HG03439 (cell line): ENCODE data around the gene POU2F2.
"Not testable (repeated sequence)": the region's sequence is repeated elsewhere in the genome, so short reads cannot be mapped to it uniquely, and the experiment has no call there.

Source experiments
- ATAC-seq: cut with Tn5 transposase; IDR thresholded peaks from one replicate; pipeline ENCODE4 v1.9.1; 2021; ENCODE audit warnings: mild to moderate bottlenecking, moderate library complexity; ENCODE audit not compliant: unreplicated experiment

The POU2F2 gene

DNA sequence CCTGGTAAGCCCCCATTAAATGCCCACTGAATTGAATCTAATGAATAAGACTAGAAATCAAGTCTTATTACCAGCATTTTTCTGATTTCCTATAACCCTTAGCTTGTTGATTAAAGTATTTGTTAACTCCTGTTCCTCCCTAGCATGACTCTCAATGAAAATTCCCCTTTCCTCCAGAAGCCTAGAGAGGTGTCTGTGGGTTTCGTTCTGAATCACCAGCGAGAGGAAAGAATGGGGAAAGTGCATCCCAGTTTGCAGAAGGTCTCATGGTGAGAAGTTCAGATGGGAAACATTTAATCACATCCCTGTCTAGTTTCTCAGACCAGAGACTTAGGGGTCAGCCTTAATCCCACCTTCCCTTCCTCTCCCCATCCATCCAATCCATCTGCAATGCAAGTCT, 26.9 kb downstream of the POU2F2 start:
- ATAC-seq = no peak

GRCh38 chr19:42102877-42103276, 29.4 kb downstream of the POU2F2 start:
- ATAC-seq = no peak

- not testable (repeated sequence) for ATAC-seq
Observed at GRCh38 chr19:42100241-42100640, 32.0 kb downstream of the POU2F2 start.

GRCh38 chr19:42099336-42099925, 32.8 kb downstream of the POU2F2 start:
- no peak for ATAC-seq

DNA sequence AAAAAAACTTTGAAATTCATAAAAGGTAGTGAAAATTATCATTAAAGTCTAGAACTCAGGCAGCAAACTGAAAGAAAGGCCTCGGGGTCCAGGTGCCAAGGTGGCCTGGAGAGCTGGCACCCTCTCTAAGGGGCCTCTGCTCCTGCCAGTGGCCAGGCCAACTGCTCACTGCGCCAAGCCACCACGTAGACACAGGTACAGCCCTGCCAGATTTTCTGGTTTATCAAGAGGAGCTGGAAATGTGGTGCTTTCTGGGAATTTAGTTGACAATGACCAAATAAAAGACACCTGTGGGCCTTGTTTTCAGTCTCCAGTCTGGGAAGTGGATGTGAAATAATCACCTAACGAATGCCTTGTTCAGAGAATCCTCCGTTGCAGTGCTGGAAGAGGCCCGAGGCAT, 33.5 kb downstream of the POU2F2 start:
- no peak for ATAC-seq

- no peak for ATAC-seq
Observed at GRCh38 chr19:42097461-42097860, 34.8 kb downstream of the POU2F2 start.

GRCh38 chr19:42096255-42096837, 35.9 kb downstream of the POU2F2 start:
- no peak for ATAC-seq

DNA sequence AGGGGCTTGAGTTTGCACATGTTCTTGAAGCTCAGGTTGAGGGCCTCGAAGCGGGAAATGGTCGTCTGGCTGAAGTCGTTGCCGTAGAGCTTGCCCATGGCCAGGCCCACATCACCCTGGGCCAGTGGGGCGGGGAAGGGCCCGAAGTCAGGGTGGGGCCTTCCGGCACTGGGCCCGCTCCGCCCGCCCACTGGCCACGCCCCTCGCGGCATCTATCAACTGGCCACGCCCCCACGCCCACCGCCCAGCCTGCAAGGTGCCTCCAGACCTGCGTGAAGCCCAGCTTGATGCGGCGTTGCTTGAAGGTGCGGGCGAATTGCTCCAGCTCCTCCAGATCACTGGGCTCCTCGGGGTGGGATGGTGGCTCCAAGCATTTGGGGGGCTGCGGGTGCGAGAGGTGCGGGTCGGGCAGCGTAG, 36.4 kb downstream of the POU2F2 start:
- ATAC-seq = no peak

GRCh38 chr19:42095142-42095813, 37.0 kb downstream of the POU2F2 start:
- no peak for ATAC-seq

- ATAC-seq = no peak
Observed at GRCh38 chr19:42093926-42094325, 38.3 kb downstream of the POU2F2 start.

DNA sequence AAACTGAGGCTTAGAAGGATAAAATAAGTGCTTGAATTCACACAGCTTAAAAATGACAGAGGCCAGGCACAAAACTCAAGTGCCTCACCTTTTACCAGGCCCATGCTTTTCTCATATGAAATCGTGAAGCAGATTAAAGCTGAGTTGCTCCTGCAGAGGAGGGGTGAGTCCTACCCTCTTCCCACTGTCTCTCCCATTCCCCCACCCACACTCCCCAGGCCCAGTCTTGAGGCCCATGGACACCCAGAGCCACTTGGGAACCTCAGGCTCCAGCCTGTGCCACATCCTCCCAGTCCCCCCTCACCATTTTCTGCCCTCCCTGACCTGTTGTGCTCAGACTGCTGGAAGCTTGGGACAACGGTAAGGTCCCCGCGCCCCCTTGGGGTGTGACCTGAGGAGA, 38.7 kb downstream of the POU2F2 start:
- ATAC-seq = no peak

DNA sequence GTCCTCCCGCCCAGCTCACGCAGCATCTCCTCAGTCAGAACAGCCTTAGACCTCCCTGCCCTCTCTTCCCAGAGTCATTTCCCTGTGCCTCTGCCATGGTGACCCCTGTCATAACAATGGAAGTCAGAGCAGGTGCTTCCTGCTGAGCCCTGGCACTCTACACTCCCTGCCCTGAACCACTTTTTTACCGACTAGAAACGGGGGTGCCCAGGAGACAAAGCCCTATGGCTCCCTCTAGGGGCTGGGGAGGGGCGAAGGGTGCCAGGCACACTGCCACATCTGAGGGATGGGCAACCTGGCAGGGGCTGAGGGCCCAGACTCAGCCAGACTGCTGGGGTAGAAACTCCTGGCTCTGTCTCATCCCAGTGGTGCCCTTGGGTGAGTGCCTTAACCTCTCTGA, 39.9 kb downstream of the POU2F2 start:
- no peak for ATAC-seq

DNA sequence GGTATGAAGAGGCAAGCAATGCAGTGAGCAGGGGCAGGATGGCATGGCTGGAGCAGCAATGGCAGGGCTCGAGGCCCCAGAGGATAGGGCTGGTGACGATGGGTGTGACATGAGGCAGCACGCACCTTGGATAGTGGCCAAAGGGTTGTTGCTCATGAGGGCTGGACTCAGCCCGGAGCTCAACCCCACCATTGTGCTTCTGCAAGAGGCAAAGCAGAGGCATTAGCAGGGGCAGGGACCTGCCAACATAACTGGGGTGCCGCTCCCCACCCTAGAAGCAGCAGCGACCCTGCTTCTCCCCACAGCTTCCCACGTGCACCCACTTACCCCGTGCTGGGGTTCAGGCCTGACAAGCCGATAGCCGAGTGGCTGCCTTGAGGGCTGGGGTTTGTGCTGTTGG, 40.5 kb downstream of the POU2F2 start:
- no peak for ATAC-seq

- no peak for ATAC-seq
Observed at GRCh38 chr19:42091300-42091699, 40.9 kb downstream of the POU2F2 start.

- no peak for ATAC-seq
Observed at GRCh38 chr19:42090672-42091071, 41.6 kb downstream of the POU2F2 start.

DNA sequence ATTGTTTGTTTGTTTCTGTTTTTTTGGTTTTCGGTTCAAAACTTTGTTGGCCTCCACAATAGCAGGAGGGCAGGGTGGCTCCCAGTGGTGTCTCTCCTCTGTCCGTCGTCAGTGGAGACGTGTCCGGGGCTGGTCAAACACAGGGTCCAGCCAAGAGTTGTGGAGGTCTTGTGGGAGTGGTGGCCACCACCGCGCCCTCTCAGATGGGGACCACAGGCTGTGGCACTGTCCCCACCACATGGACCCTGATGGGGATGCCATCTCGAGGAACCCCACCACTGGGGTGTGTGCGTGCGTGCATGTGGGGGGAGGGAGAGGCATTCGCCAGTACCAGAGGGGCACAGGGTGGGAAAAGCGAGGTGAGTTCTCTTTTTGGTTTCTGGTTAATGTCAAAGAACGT, 42.5 kb downstream of the POU2F2 start:
- no peak for ATAC-seq

DNA sequence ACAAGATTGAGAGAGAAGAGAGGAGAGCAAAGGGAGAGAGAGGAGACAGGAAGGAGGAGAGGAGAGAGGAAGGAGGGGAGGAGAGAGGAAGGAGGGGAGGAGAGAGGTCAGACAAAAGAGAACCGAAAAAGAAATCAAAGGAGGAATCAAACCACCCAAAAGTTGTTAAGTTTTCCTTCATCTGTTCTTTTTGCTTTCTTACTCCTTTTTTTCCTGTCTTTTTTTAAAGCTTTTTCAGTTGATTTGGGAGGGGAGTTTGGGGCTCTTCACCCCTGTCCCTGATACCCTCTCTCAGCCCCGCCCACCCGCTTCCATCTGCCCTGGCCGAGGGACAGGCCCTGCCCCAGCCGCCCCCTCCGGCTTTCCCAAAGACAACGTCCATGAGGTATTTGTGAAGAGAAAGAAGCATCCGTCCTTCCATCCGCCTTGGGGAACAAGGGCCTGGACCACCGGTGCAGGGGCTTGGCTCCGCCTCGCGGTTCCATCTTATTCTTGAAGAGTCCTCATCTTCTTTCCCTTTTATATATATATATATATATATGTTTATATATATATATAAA, 43.0 kb downstream of the POU2F2 start:
- no peak for ATAC-seq

GRCh38 chr19:42088471-42089190, 43.6 kb downstream of the POU2F2 start:
- no peak for ATAC-seq

GRCh38 chr19:42086770-42087550, 45.3 kb downstream of the POU2F2 start:
- ATAC-seq = no peak

DNA sequence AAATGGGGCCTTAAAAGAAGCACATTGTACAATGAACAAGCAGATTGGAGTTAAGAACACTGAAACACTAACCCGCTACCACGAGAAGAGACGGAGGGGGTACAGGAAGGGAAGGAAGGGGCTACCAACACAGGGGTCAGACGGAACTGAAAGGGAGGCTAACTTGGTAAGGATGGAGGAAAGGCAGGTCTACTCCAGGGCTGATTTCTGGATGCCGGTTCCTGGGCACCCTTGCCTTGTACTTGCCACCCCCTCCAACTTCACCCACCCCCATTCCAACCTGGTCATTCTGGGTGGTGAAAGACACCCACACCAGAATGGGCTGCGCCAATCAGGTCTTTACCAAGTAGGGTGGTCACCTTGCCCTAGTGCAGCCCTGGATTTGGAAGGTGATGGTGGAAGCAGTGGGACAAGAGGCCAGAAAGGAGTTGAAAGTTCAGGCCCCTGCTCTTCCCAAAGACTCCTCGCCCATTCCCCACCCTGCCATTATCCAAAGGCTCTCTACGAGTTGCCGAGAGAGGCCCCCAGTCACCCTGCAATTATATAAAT, 46.0 kb downstream of the POU2F2 start:
- no peak for ATAC-seq
